Stimulated activated effector memory CD8-positive, alpha-beta T cell treated with anti-CD3 and anti-CD28 coated beads, Interleukin-12 subunit alpha, Interleukin-12 subunit beta, amount 100 ng/mL, for 72 hours (primary cell): ENCODE results near the gene MRPL2.

Experiments
- ATAC-seq: fragments of 150-1000 bp; cut with Tn5 transposase; 2 replicates; pipeline ENCODE4 v1.10.0; 2021
- DNase-seq, 2 donors: peaks; one replicate each; pipeline ENCODE4 v3.0.0; 2021 to 2022; ENCODE audit warnings: low spot score in 2 of 2
- H3K27ac Mint-ChIP-seq: one replicate; pipeline ENCODE4 v1.8.0; 2022; ENCODE audit warnings: mild to moderate bottlenecking, mixed read lengths
- H3K36me3 Mint-ChIP-seq: one replicate; pipeline ENCODE4 v1.8.0; 2022; ENCODE audit warnings: mild to moderate bottlenecking, mixed read lengths
- H3K4me1 Mint-ChIP-seq: one replicate; pipeline ENCODE4 v1.8.0; 2022; ENCODE audit warnings: mixed read lengths
- H3K4me3 Mint-ChIP-seq: one replicate; pipeline ENCODE4 v1.8.0; 2022; ENCODE audit warnings: mild to moderate bottlenecking, mixed read lengths
- H3K9me3 Mint-ChIP-seq: one replicate; pipeline ENCODE4 v1.8.0; 2022; ENCODE audit warnings: mixed read lengths

MRPL2 gene

DNA sequence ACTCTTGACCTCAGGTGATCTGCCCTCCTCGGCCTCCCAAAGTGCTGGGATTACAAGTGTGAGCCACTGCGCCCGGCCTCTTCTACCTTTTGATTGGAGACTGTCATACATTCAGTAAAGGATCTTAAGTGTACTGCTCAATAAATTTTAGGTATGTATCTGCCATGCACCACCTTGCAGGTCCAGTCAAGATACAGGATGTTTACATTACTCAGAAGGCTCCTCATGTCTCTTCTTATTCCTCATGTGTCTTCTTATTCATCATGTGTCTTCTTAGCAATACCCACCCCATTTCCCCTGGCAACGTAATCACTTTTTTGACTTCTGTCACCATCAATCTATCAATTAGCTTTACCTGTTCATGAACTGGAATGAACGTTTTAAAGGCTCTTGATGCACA is 53.4 kb downstream of the MRPL2 start:
- peaks cover 75% of the 10 kb centered on the region for H3K36me3 Mint-ChIP-seq
- ATAC-seq = no peak

More for the DNA sequence above, 53.4 kb downstream of the MRPL2 start:
- DNase-seq = no peak
- H3K9me3 Mint-ChIP-seq = no peaks in the 10 kb centered on the region
- H3K4me3 Mint-ChIP-seq = no peak overlapping the region
- H3K4me1 Mint-ChIP-seq = no peaks in the 10 kb centered on the region
- no peak overlapping the region for H3K27ac Mint-ChIP-seq
